ENCODE measurements around the gene RESP18.

Gene RESP18

GRCh38 chr2:219332542-219332941 lies at the start of gene RESP18:
Gene RESP18 (minus strand): TSS chr2:219332744.
- in situ Hi-C loops (cut with MboI; ENCODE audit: low sequenced_read_pairs), result no loop called here

- in situ Hi-C loops (cut with MboI; ENCODE audit: low sequenced_read_pairs), result no loop called here
Measured at GRCh38 chr2:219381448-219381847, 48.9 kb upstream of the RESP18 start.

- in situ Hi-C loops (cut with MboI; ENCODE audit: low sequenced_read_pairs), result no loop called here
Measured at GRCh38 chr2:219380926-219381325, 48.4 kb upstream of the RESP18 start.

GRCh38 chr2:219378163-219378851 lies 45.8 kb upstream of the RESP18 start:
- in situ Hi-C loops (cut with MboI; ENCODE audit: low sequenced_read_pairs), result no loop called here

GRCh38 chr2:219369447-219369861 lies 36.9 kb upstream of the RESP18 start:
- in situ Hi-C loops (cut with MboI; ENCODE audit: low sequenced_read_pairs), result no loop called here

- in situ Hi-C loops (cut with MboI; ENCODE audit: low sequenced_read_pairs), result no loop called here
Measured at GRCh38 chr2:219368690-219369191, 36.2 kb upstream of the RESP18 start.

GRCh38 chr2:219362524-219363164 lies 30.1 kb upstream of the RESP18 start:
- in situ Hi-C loops (cut with MboI; ENCODE audit: low sequenced_read_pairs), result no loop called here

- in situ Hi-C loops (cut with MboI; ENCODE audit: low sequenced_read_pairs), result no loop called here
Measured at GRCh38 chr2:219362072-219362471, 29.5 kb upstream of the RESP18 start.

GRCh38 chr2:219358170-219359075 lies 25.9 kb upstream of the RESP18 start:
- in situ Hi-C loops (cut with MboI; ENCODE audit: low sequenced_read_pairs), result no loop called here

- in situ Hi-C loops (cut with MboI; ENCODE audit: low sequenced_read_pairs), result no loop called here
Measured at GRCh38 chr2:219356834-219357233, 24.3 kb upstream of the RESP18 start.

- in situ Hi-C loops (cut with MboI; ENCODE audit: low sequenced_read_pairs), result no loop called here
Measured at GRCh38 chr2:219354582-219354981, 22.0 kb upstream of the RESP18 start.

GRCh38 chr2:219353129-219353528 lies 20.6 kb upstream of the RESP18 start:
- in situ Hi-C loops (cut with MboI; ENCODE audit: low sequenced_read_pairs), result no loop called here

- in situ Hi-C loops (cut with MboI; ENCODE audit: low sequenced_read_pairs), result no loop called here
Measured at GRCh38 chr2:219352448-219353023, 20.0 kb upstream of the RESP18 start.

GRCh38 chr2:219350710-219351221 lies 18.2 kb upstream of the RESP18 start:
- in situ Hi-C loops (cut with MboI; ENCODE audit: low sequenced_read_pairs), result no loop called here

GRCh38 chr2:219350215-219350614 lies 17.7 kb upstream of the RESP18 start:
- in situ Hi-C loops (cut with MboI; ENCODE audit: low sequenced_read_pairs), result no loop called here

GRCh38 chr2:219344751-219345430 lies 12.3 kb upstream of the RESP18 start:
- in situ Hi-C loops (cut with MboI; ENCODE audit: low sequenced_read_pairs), result no loop called here

- in situ Hi-C loops (cut with MboI; ENCODE audit: low sequenced_read_pairs), result no loop called here
Measured at GRCh38 chr2:219335373-219335786, 2.8 kb upstream of the RESP18 start.

GRCh38 chr2:219334076-219334475 lies 1.5 kb upstream of the RESP18 start:
- in situ Hi-C loops (cut with MboI; ENCODE audit: low sequenced_read_pairs), result no loop called here

- in situ Hi-C loops (cut with MboI; ENCODE audit: low sequenced_read_pairs), result no loop called here
Measured at GRCh38 chr2:219331560-219332213, 857 bp downstream of the RESP18 start.

GRCh38 chr2:219327719-219328118 lies 4.8 kb downstream of the RESP18 start:
- in situ Hi-C loops (cut with MboI; ENCODE audit: low sequenced_read_pairs), result no loop called here

All from HL-60/S4 (cell line).